GM19193 (cell line): ENCODE results near the gene ZNF180.

Source experiments
- POLR2A ChIP-seq: IDR thresholded peaks from 4 replicates; pipeline ENCODE4 v1.6.1; 2011; ENCODE audit not compliant: insufficient read depth, insufficient read length; ENCODE audit errors: extremely low read depth

Gene ZNF180

DNA sequence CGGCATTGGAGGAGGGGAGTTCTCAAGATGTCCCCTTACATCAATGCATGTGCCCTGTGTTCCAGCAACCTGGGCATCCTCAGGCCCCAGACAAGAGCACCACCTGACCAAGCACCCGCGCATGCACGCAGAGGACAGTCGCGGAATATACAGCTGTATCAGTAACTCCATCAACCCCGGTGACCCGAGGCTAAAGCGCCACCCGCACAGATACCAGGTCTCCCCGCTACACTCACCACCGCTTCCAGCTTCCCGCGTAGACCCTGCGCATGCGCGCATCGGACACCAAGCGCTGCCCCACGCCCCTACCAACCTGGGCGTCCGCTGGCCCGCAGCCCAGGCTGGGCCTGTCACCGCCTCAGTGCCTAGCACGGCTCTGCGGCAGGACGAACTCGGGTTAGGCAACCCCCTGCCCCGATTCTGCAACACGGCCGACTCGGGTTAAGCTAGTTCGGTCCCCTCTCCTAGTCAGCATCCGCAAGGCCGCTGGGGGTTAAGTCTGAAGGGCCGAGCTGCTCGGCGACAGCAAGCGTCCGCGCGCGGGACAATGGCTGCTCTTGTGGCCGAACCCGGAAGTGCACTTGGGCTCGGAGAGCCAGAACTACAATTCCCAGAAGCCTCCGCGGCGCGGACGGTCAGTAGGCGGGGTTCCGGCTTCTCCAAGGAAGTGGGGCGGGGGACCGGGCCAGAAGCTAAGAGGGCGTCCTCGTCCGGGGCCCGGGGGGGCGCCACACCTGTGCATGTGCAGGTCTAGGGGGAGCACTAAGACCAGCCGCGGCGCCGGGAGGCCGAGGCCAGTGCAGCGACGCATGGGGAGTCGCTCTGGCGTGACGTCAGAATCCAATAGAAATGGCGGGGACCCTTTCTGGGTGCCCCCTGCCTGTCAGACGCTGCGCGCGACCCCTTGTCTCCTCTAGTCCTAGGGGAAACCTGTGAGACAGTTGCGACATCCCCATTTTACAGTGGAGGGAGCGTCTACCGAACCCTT lies at the start of gene ZNF180:
TSS of gene ZNF180 (minus strand) at position 561 of the 988 bp plus-strand sequence. CDS start 3,188 bp downstream, outside the sequence.
- peak; percentile 84 for TF ChIP-seq POLR2A

DNA sequence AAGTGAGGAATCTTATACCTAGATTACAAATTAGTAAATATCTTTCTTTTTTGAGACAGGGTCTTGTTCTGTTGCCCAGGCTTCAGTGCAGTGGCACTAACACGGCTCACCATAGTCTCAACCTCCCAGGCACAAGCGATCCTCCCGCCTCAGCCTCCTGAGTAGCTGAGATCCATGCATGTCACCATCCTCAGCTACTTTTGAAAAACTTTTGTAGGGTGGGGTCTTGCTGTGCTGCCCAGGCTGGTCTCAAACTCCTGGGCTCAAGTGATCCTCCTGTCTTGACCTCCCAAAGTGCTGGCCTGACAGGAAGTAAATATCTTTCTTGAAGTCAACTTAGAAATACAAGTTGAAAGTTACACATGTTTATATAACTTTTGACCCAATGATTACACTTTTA lies 49.2 kb upstream of the ZNF180 start:
- TF ChIP-seq POLR2A, result no peak

DNA sequence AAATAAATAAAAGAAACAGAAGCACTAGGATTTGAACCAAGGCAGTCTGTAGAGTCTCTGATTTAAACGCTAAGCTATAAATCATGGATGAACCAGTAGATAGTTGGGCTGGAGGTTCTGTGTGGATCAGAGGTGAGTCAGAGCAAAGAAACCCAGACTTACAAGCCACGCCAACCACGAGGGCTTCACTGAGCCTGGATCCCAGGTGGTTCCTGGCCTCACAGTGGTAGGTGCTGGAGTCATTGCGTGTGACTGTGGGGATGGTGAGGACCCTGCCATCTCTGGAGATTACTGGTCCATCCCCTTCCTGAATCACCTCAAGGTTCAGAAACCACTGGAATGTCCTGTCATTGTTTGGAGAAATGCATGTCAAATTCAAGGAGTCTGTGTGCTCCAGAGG lies 48.4 kb upstream of the ZNF180 start:
- no peak for TF ChIP-seq POLR2A

- no peak for TF ChIP-seq POLR2A
These were observed 43.7 kb upstream of the ZNF180 start for GRCh38 chr19:44544031-44544430.

DNA sequence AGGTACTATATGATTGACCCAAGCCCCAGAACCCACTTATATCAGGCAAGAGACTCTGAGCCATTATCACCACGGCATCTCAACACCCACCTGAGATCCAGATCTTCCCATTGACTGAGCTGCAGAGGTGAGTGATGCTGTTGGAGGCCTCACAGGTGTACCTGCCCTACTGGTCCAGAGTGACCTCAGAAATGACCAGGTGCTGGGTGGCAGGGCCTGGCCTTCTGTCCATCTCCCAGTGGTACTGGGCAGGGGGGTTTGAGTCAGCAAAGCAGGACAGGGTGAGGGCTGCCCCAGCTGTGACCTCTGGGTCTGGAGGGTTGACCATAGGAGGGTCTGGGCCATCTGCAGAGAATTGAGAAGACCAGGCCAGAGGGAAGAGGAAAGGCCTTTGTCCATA lies 42.3 kb upstream of the ZNF180 start:
- no peak for TF ChIP-seq POLR2A

GRCh38 chr19:44540736-44541135 lies 40.4 kb upstream of the ZNF180 start:
- no peak for TF ChIP-seq POLR2A

- no peak for TF ChIP-seq POLR2A
These were observed 39.7 kb upstream of the ZNF180 start for GRCh38 chr19:44539991-44540390.

DNA sequence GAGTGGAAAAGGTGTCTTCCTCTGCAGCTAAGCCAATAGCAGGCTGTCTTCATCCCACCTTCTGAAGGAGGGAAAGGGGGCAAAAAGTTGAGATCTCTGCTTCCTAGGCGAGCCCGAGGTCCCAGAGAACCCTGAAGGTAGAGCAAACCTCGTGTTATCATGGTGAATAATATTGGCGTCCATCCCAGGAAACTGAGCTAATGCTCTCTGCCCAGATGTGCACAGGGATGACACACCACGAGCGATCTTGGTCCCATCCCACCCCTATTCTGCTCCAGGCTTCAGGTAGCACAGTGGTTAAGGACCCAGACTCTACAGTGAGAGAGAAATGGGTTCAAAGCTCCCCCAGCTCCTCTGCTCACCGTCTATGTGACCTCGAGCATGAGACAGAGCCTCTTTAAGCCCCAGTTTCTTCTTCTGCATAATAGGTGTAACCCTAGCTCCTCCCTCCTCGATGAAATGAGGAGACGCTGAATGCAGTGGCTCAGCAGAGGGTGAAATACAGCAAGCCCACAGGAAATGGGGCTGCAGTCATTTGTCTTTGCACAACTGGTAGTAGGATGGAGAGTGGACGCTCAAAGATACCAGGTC lies 39.0 kb upstream of the ZNF180 start:
- no peak for TF ChIP-seq POLR2A

GRCh38 chr19:44532819-44533218 lies 32.5 kb upstream of the ZNF180 start:
- no peak for TF ChIP-seq POLR2A

GRCh38 chr19:44530777-44531176 lies 30.5 kb upstream of the ZNF180 start:
- TF ChIP-seq POLR2A, result no peak

GRCh38 chr19:44529536-44529935 lies 29.2 kb upstream of the ZNF180 start, which contains the start of gene CEACAM20:
TSS of gene CEACAM20 (minus strand) at chr19:44529675. CDS start at chr19:44529509, 166 bp downstream.
- no peak for TF ChIP-seq POLR2A

DNA sequence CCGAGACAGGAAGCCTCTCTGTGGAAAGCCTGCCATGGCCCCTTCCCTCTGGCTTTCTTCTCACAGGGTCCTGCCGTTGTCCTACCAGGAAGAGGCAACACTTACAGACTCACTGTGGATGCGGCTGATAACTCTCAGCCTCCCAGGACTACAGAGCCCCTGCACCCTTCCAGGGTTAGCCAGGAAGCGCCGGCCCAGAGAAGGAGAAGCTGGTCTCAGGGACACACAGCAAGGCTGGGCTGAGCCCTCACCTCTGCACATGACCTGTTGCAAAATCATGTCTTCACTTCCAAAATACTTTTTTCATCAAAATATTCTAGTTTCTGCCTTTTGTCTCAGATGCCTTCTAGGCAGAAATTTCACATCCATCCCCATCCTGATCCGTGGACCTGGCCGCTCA lies 27.2 kb upstream of the ZNF180 start:
- no peak for TF ChIP-seq POLR2A

DNA sequence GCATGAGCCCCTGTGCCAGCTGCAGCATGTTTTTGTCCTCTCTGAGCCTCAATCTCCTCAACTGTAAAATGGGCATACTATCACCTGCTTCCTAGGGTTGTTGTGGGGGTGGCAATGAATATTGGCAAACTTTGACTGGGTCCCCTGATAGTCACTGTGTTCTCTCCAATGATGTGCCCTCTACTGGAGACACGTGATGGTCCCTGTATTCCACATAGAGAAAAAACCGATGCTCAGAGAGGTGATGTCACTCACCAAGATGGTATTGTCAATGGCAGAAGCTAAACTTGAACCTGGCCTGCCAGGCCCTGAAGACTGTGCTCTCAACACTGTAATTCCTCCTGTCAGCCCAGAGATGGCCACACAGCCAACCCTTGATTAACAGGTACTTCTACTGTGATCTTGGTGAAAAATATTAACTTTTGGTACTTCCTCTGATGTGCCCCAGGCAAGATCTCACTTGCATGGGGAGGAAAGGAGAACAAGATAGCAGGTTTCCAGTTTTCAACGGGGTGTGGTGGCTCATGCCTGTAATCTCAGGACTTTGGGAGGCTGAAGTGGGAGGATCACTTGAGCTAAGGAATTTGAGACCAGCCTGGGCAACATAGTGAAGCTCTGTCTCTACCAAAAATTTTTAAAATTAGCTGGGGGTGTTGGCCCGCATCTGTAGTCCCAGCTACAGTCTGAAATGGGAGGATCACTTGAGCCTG lies 25.6 kb upstream of the ZNF180 start:
- TF ChIP-seq POLR2A, result no peak

DNA sequence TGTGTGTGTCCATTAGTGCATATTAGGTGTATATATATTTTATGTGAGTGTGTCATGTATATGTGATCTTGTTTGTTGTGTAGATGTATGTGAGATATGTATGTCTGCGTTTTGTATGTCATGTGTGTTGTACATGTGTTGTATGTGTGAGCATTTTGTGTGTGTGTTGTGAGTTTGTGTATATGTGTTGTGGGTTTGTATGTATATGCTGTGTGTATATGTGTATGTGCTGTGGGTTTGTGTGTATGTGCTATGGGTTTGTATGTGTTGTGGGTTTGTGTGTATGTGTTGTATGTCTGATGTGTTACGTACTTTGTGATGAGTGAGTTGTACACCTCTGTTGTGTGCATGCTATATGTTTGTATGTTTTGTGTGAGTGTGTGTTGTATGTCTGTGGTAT lies 21.0 kb upstream of the ZNF180 start:
- TF ChIP-seq POLR2A, result no peak

DNA sequence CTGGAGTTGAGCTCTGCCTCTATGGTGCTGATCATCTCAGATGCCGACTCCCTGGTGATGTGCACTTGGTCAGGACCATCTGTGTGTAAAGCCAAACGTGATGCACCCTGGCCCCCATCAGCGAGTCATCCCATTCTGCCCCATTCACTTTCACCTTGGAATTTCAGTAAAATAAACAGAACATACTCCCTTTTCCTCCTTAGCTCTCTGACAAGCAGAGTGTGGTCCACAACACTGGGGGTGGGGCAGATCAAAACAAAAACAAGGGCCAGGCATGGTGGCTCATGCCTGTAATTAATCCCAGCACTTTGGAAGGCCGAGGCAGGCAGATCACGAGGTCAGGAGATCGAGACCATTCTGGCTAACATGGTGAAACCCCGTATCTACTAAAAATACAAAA lies 16.8 kb upstream of the ZNF180 start:
- no peak for TF ChIP-seq POLR2A
